OCI-LY3 (cell line): Measurements from ENCODE around the gene GALNT18.

Experiments used
- CTCF ChIP-seq: fragments of 200-600, 300-600 bp; sonication (generic); IDR thresholded peaks from 2 replicates; pipeline ENCODE4 v1.5.1; 2014; ENCODE audit warnings: antibody characterized with exemption, low read length, low read depth
- EZH2phosphoT487 ChIP-seq: fragments of 200-600 bp; shearing (Covaris generic); IDR thresholded peaks from 2 replicates; pipeline ENCODE4 v1.6.1; 2018; ENCODE audit warnings: antibody characterized with exemption, mixed run types, low read depth

GRCh38 chr11:11260903-11261302, 360.9 kb downstream of the GALNT18 start:
- TF ChIP-seq CTCF (no peak), EZH2phosphoT487 (no peak)
